A204.1 (cell line): ENCODE results near the gene KDM7A.

Experiments used
- FAIRE-seq: peaks from 2 replicates; lab custom pipeline; 2012; peaks lifted over from hg19 to GRCh38; lab: Jason Lieb, UNC

Gene KDM7A

DNA sequence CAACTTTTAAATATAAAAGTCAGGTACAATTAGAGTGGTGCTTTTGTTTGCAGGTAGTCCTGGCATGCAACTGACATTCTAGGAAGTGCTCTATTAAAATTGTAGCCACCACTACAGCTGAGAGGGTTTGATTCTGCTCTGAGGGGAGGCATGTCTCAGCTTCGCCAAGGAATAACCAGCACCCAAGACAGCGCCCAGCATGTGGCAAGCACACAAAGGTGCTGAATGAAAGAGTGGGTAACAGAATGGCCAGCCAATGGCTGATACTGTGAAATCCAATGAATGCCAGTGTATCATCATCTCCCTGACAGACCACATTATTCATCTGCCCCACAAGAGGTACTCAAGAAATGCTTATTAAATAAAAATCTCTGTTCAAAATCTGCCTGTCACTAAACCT lies 121.0 kb downstream of the KDM7A start:
- no peak for FAIRE-seq

DNA sequence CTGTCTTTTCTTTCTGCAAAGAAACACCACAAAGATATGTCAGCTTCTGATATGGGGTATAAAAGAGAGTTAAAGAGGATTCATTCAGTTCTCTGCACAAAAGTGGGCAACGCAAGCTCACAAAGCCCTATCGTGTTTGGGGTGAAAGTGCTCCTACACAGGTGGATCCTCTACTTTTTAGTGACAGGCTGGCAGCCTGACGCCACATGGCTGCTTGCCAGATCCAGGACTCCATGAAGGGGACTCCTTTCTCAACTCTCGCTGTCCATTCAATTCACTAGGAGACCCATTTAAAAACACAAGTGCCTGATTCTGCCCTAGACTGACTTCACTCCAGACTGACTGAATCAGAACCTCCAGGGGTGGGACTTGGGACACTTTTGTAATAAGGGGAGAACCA lies 122.0 kb downstream of the KDM7A start:
- no peak for FAIRE-seq

DNA sequence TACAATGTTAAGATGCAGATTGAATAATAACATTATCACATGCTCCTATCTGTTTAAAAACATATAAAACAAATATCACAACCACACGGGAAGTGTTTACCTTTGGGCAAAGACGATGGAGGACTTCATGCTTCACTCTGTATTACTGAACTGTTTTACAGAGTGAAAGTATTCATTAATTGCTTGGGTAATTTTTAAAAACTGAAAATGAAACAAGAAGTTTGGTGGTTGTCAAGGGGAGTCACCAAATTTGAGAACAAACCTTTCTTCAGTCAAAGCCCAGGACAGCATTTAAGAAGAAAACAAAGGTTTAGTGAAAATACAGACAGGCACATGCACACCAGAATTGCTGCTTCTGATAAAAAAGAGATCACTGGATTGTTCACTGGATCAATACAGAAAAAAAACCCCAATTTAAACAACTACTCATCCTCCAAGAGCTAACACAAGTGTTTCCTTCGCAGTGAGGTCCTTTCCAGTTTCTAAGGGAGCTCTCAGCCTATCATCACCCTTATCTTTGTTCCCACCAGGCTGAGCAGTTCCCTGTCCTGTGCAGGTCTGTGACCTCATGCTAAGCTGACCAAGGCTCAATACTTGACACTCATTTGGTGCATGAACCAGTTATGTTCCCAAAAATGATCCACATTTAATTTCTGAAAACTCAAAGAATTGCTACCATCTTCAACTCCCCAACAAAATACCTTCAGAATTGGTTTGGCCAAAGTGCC lies 122.8 kb downstream of the KDM7A start:
- no peak for FAIRE-seq

DNA sequence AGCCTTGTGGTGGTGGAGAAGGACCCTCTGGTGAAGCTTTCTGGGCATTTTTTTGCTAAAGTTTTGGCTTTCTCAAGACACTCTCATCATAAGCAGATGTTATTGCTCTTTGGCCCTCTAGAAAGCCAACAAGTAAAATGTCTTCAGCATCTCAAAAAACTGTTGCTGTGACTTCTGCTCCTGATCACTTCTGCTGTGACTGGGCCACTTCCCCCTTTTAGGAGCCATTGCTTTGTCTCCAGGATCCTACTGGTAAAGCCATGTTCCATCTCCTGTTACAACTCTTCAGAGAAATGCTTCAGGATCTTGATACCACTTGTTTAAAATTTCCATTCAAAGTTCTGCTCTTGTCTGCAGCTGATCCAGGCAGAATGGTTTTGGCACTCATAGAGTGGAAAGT lies 125.0 kb downstream of the KDM7A start:
- FAIRE-seq = no peak

DNA sequence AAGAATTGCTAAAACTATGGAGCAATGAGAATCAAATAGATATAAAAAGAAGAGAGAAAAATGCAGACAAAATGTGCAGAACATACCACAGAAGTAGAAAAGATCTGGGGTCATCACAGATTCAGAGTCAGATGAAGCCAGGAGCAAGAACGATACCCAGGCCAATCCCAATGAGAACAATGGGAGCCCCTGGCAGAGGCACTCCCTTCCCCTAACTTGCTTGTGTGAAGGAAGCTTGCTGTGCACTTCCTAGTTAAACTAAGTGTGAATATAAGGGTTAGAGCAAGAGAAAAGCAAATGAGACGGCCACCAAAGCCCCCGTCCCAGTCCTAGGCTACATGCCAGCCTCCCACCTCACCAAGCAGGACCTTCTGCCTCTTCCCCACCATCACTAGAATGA lies 126.7 kb downstream of the KDM7A start:
- FAIRE-seq = no peak

DNA sequence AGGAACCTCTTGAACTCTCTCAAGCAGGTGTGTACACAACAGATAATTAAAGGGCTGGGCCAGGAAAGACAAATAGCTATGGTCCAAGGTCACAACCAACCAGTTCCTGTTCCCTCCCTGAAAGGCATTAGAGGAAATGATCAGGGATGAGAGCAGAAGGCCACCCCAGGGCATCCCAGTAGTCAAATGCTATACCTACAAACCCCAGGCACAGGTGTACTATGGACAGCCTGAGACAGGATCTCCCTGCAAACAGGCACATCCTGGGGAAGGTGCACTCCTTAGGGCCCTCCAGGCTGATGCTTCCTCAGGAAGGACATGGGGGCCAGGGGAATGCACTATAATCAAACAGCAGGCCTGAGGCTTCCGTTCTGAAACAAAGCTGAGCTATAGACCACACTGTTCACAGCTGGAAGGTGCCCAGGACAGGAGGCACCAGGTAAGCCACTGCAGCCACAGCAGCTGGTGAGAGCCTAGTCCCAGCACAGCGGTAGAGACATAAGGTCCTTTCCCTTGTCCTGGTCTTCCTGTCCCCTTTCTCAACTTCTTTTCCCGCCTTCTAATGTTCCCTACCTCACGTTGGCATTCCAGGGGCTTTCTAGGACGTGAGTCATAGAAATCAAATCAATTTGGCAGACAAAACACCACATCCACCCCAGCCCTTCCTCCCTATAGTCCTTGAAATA lies 127.3 kb downstream of the KDM7A start:
- no peak for FAIRE-seq

DNA sequence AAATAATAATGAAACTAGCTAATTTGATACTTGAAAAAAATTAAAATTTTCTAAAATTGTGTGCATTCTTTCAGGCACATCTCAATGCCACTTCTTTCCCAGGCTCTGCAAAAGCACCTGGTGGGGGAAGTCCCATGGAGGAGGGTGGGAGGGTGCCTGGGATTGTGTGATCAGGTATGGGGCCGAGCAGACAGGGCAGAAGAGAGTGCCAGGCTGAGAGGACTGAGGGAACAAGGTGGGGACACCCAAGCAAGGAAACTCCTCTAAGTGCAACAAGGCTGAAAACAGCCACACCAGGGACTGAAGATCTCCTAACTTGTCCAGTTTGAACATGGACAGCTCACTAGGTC lies 127.8 kb downstream of the KDM7A start:
- FAIRE-seq = no peak

DNA sequence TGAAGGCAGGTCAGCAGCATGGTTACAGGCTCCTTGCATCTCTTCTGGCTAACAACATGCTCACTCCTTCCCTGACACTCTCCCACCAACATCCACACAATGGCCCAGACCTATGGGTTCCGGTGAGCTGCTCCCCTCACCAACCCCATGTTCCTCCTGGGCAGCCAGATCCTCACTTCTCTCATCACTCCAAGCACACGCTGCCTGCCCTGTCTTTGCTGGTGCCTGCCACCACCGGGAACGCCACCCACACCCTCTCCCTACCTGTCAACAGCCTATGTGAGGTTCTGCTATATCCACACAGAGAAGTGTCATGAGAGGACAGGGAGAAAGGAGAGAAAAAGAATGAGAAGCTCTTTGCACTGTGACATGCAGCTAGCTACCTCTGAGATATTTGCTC lies 128.6 kb downstream of the KDM7A start:
- no peak for FAIRE-seq

DNA sequence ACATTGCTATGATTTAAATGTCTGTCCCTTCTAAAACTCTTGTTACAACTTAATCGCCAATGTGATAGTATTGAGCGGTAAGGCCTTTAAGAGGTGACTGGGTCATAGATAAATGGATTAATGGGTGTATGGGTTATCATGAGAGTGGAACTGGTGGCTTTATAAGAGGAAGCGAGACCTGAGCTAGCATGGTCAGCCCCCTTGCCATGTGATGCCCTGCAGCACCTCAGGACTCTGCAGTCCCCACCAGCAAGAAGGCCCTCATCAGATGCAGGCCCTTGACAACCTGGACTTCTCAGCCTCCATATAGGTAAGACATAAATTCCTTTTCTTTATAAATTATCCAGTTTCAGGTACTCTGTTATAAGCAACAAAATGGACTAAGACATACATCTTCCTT lies 129.6 kb downstream of the KDM7A start:
- no peak for FAIRE-seq

DNA sequence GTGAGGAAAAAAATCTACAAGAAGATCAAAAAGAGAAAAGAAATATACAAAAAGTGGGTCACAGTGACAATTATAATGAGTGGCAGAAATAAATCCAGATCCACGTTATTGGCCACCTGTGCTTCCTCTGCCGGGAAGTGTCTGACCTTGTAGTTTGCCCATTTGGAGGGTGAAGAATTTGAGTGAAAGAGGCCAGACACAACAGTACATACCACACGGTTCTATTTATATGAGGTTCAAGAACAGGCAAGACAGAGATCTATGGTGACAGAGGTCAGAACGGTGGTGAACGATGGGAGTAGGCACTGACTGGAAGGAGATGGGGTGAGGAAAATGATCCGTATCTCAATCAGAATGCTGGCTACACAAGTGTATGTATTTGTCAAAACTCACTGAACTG lies 131.1 kb downstream of the KDM7A start:
- no peak for FAIRE-seq

DNA sequence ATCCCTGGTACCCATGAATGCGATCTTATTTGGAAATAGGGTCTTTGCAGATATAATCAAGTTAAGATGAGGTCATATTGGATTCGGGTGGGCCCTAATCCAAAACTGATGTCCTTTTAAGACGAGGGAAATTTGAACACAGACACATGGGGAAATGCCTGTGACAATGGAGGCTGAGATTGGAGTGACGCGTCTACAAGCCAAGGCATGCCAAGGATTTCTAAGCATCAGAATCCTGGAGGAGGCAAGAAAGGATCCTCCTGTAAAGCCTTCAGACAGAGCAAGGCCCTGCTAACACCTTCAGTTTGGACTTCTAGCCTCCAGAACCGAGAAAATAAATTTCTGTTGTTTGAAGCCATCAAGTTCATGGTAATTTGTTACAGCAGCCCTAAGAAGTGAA lies 132.5 kb downstream of the KDM7A start:
- no peak for FAIRE-seq

DNA sequence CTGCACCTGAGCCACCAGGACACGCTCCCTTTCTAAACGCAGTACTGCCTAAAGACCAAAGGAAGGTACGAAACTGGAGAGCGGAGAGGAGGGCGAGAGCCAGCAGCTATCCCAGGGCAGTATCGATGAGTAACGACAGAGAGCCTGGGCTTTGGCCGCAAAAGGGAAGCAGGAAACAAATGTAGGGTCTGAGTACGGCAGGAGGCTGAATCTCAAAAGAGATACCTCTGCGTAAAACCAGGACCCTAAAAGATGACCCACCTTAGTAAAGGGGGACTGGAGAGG lies 134.5 kb downstream of the KDM7A start:
- FAIRE-seq = no peak

DNA sequence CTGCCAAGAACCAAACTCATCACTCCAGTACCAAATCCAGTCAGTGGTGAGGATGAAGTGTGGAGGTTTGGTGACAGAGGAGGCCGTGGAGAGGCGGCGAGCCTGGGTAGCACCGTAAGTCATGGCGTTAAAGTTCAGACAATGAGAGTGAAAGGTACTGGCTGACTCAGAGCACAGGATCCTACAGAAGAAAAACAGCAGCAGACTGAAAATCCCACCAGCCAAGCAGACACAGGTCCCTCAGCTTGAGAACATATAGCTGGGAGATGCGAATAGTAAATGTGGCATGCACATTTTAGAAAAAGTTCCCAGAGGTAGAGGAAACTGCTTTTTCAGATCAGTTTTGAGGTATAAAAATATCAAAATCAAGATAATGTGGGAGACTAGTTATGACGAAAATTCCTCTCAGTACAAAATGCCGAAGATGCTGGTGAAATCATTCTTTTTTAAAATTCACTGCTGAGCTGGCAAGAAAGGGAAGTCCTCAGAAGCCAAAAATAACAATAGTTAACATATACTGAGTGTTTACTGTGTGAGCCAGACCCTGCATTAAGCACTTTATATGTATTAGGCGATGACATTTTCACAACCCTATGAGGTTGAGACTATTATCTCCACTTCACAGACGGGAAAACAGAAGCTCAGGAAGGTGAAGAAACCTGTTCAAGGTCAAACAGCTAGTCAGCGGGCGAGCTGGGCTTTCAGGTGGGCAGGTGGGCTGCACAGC lies 135.0 kb downstream of the KDM7A start:
- FAIRE-seq = no peak

DNA sequence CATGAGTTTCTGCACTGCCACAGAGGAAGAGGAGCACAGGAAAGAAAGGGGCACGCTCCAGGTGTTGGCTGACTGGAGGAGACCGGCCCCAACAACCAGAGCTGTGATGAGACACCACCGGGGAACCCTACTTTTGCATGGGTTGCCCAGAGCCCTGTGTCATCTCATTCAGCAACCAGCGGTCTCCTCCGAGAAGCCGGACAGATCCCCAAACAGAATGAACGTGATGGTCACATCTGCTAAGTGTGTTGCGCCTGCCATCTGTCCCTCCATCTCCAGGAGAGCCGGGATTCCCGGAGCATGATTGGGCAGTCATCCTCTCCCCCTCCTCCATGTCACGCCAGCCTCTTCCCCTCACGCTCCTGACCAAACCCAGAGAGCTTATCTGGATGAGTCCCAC lies 136.9 kb downstream of the KDM7A start:
- FAIRE-seq = no peak

DNA sequence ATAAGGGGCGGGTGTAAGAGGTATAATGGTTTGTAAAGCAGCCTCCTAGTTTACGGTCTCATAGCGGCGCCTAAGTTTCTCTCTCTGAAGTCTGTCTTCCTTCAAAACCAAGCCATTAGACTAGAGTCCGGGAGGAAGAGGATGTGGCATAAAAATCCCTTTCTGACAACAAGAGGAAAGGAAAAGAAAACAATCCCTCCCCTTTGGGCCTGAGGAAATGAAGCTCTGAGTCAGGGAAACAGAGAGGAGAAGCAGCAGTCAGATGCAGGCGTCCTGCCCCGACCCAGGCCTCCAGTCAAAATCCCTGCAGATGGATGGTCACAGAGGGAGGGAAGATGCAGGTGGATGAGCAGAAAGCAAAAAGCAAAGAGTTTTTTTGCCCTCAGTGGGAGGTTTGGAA lies 137.7 kb downstream of the KDM7A start:
- no peak for FAIRE-seq

DNA sequence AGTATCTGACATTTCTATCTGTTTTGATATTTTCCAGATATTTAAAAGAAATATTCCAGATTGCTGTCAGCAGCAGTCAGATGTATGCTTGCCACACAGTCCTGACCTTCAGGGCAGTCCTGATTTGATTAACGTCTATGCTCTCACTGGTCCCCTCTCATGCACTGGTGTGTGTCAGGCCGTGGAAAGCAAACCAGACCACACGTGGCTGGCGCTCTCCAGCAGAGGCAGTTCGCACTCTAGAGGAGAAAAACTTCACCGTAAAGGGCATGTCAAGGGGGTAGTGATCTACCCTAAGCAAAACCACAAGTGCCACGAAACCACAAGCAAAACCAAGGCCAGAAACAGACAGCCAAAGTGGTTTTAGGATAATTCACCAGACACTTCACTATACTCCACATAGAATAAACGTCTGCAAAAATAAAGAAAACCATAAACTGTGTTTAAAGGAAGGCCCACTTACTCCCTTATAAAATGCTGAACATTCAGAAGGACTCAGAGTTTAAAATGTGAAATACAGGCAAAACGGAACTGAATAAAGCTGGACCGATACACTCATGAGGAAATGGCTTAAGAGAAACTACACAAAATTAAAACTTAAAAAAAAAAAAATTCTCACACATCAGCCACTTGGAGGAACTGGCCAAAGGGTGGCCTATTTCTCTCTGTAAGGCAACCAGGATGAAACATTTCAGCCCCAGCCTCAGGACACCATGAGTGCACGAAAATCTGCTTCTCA lies 140.4 kb downstream of the KDM7A start:
- no peak for FAIRE-seq

DNA sequence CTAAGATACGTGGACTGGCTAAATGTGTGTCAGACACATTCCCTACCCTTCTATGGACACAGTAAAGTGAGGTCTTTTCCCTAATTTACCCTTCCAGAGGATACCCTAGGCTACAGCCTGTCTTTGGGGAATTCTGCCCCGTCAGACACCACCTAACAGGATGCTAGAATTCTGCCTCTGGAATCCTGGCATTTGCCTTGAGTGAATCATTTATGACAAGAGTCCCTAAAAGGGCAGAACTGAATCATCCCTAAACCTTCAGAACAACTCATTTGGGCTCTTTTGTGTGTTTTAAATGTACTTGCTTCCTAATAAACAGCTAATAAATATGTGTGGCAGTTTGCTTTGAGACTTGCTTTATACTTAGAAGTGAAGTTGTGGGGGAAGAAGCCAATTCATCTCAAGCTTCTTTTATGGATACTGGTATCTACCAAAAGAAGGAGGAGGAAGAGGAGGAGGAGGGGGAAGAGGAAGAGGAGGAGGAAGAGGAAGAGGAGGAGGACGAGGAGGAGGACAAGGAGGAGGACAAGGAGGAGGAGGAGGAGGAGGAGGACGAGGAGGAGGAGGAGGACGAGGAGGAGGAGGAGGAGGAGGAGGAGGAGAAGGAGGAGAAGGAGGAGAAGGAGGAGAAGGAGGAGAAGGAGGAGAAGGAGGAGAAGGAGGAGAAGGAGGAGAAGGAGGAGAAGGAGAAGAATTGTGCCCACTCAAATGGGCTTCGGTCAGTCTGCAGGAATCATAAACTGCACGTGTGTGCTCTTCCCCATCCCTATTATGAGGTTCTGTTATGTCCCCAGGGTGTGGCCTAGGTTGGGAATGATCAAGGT lies 141.2 kb downstream of the KDM7A start:
- no peak for FAIRE-seq
